B cell (primary cell): ENCODE data around the gene CD14.

Source experiments
- CTCF ChIP-seq: fragments of 200-600 bp; IDR thresholded peaks from one replicate; pipeline ENCODE4 v1.8.0; 2022; ENCODE audit warnings: antibody characterized with exemption, mild to moderate bottlenecking
- EZH2 ChIP-seq: IDR thresholded peaks from 2 replicates; pipeline ENCODE4 v1.6.1; 2012; ENCODE audit warnings: borderline replicate concordance, low read depth, mild to moderate bottlenecking, moderate library complexity, low read length; ENCODE audit not compliant: insufficient read depth, poor library complexity, severe bottlenecking

GRCh38 chr5:140633501-140633900 lies 526 bp upstream of the CD14 start:
- TF ChIP-seq CTCF (no peak), EZH2 (no peak)
